Esophagus muscularis mucosa (tissue), 3 donors: ENCODE measurements around the gene CST6.

Source experiments
- CTCF ChIP-seq, 3 experiments: fragments of 200-600 bp in 2 of 3; fragments of 450-650 bp in 1 of 3; sonication (generic) in 2 of 3; IDR thresholded peaks; one replicate each; pipeline ENCODE4 v1.5.1; 2017 to 2019; ENCODE audit warnings: antibody characterized with exemption in 3 of 3, mild to moderate bottlenecking in 2 of 3, moderate library complexity in 1 of 3
- POLR2A ChIP-seq: fragments of 450-650 bp; IDR thresholded peaks from one replicate; pipeline ENCODE4 v1.6.1; 2017; ENCODE audit warnings: antibody characterized with exemption, moderate library complexity, mild to moderate bottlenecking, low read depth

GRCh38 chr11:65979261-65979759 is 32.5 kb upstream of the CST6 start:
- no peak for TF ChIP-seq POLR2A
- TF ChIP-seq CTCF (IDR thresholded peaks at IDR 0.05), result no peak
